Stomach (tissue), 9 donors: Measurements from ENCODE around the gene TACC3. TPM values are rescaled to one million over a fixed set of nuclear protein-coding genes. Genes with fewer than 3 reads are reported as not detected.

ENCODE experiments used
- DNase-seq, 2 donors: peaks; one replicate each; pipeline versions ENCODE4 v3.0.0 to v3.0.0-alpha.2; 2013 to 2019
- H3K27ac ChIP-seq, 5 donors: fragments of 200-600 bp in 4 of 5; sonication (generic) in 4 of 5; one replicate each; pipeline ENCODE4 v1.5.1; 2013 to 2019; ENCODE audit warnings: mild to moderate bottlenecking in 1 of 5, moderate library complexity in 1 of 5
- H3K27me3 ChIP-seq, 3 donors: fragments of 200-600 bp; sonication (generic); one replicate each; pipeline ENCODE4 v1.5.1; 2017 to 2019; ENCODE audit warnings: mixed run types in 1 of 3
- H3K36me3 ChIP-seq, 4 donors: fragments of 200-600 bp; sonication (generic); 1 replicate in 3 of 4; 2 replicates in 1 of 4; pipeline ENCODE4 v1.5.1; 2016 to 2019
- H3K4me1 ChIP-seq, 4 donors: fragments of 200-600 bp; sonication (generic); one replicate each; pipeline ENCODE4 v1.5.1; 2016 to 2019
- H3K4me3 ChIP-seq, 4 donors: fragments of 200-600 bp; sonication (generic) in 3 of 4; one replicate each; pipeline ENCODE4 v1.5.1; 2016 to 2019; ENCODE audit warnings: mild to moderate bottlenecking in 1 of 4
- H3K9me3 ChIP-seq, 4 donors: fragments of 200-600 bp; sonication (generic); one replicate each; pipeline ENCODE4 v1.5.1; 2016 to 2019
- CTCF ChIP-seq, 7 experiments: fragments of 450-650 bp in 4 of 7; fragments of 200-600 bp in 3 of 7; sonication (generic) in 3 of 7; IDR thresholded peaks; one replicate each; pipeline ENCODE4 v1.5.1; 2016 to 2019; ENCODE audit warnings: antibody characterized with exemption in 7 of 7, control low read depth in 2 of 7, mild to moderate bottlenecking in 1 of 7
- EP300 ChIP-seq: sonication (generic); formaldehyde crosslinking; IDR thresholded peaks from one replicate; pipeline ENCODE4 v1.6.1; 2017; ENCODE audit warnings: antibody characterized with exemption
- POLR2A ChIP-seq, 4 donors: fragments of 450-650 bp; IDR thresholded peaks; one replicate each; pipeline ENCODE4 v1.6.1; 2016; ENCODE audit warnings: antibody characterized with exemption in 4 of 4, control low read depth in 2 of 4, mild to moderate bottlenecking in 1 of 4, moderate library complexity in 1 of 4
- POLR2AphosphoS5 ChIP-seq, 3 donors: sonication (generic); formaldehyde crosslinking; IDR thresholded peaks; one replicate each; pipeline ENCODE4 v1.6.1; 2016; ENCODE audit warnings: antibody characterized with exemption in 3 of 3
- WGBS, 5 donors: extraction: QIAGEN DNeasy Blood & Tissue Kit in 3 of 5; methylation state at CpG; one replicate each; pipeline versions ENCODE4 v1.1.5 to v1.1.7; 2013 to 2018; 5-methylcytosine and 5-hydroxymethylcytosine counted together
- intact Hi-C: fragments of 100-400 bp; cut with DNase I; formaldehyde crosslinking; loops from one replicate; pipeline ENCODE4 v1.15.1; 2023; ENCODE audit warnings: low total_unique reads
- polyA plus RNA-seq, 3 donors: library from polyadenylated mRNA; stranded (reverse); fragments of 200-250 nt; gene quantifications; one replicate each; pipeline ENCODE4 v1.2.3, GENCODE V29; 2013
- total RNA-seq, 5 donors: library from RNA; depleted of rRNA; stranded (reverse); fragments of >200 nt; gene quantifications; one replicate each; pipeline versions ENCODE4 v1.1.0 to v1.2.3, GENCODE V29; 2014 to 2016
- donor health status: healthy with polysubstance abuse.
- donor health status: Bipolar disorder and iron deficiency.
- donor health status: healthy.

TACC3 gene
- total and polyA plus RNA-seq, 8 donors, result 7.2 to 74.1 (median 24.8) TPM

DNA sequence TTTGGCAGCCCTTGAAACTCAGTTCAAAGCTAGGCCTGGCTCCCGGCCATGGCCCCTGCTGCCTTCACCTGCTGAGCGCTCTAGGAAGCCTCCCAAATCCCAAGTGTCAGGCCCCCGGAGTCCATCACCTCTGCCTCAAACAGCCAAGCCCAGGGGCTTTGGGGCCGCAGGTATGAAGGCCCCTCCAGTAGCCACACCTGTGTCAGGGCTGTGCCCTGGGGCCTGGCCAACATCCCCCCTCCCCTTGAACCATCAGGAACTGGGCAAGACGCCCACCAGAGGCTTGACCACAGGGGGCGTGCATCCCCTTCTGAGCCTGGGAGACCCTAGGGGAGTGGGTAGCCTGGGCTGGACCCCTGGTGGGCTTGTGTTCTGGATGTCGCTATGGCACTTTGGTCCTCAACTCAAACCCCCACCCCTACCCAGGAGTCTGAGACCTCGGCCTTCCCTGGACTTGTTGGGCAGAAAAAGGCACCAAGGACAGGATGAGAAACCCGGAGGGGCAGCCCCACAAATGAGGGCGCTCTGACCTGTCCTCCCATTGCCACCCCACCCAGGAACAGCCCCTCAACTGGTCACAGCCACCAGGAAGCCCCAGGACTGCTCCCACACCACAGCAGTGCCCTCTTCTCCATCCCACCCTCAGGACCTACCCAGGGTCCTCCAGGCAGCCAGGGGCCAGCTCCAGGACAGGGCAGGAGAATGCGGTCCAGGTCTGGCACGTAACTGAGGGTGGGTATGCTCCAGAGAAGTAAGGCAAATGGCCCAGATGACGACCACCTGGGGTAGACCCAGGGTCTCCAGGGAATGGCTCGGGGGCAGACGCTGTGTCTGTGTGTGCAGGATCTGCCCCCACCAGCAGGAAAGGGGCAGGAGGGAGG lies 5.0 kb upstream of the TACC3 start:
- Histone ChIP-seq H3K4me3 (no peak overlapping the region), H3K27ac (peak overlapping the region in 1 of 5 donors; percentile 65), H3K4me1 (peaks cover 60 to 78% (median 75%) of the 10 kb centered on the region in 4 donors), H3K9me3 (no peaks in the 10 kb centered on the region), H3K36me3 (peaks cover 0 to 32% (median 26%) of the 10 kb centered on the region in 4 donors), H3K27me3 (no peaks in the 10 kb centered on the region)
- no peak for DNase-seq
- intact Hi-C loops, result no loop called here
- 75 to 83% (median 81%) methylated on average over 10 to 15 of the region's 15 CpGs for WGBS, 5 donors
- TF ChIP-seq CTCF (IDR thresholded peaks at IDR 0.05), result no peak

GRCh38 chr4:1717129-1718094 lies 3.9 kb upstream of the TACC3 start:
- peak overlapping the region; percentile 52 to 97 (median 65) for H3K27ac ChIP-seq
- H3K36me3 ChIP-seq, result peaks cover 0 to 32% (median 26%) of the 10 kb centered on the region in 4 donors
- no peak for TF ChIP-seq POLR2A (IDR thresholded peaks at IDR 0.05)
- no peak for TF ChIP-seq POLR2AphosphoS5 (IDR thresholded peaks at IDR 0.05)
- intact Hi-C loops, result no loop called here
- H3K4me1 ChIP-seq, result peaks cover 70 to 87% (median 82%) of the 10 kb centered on the region in 4 donors
- H3K4me3 ChIP-seq, result peak overlapping the region in 1 of 4 donors; percentile 6
- H3K9me3 ChIP-seq, result no peaks in the 10 kb centered on the region
- H3K27me3 ChIP-seq, result no peaks in the 10 kb centered on the region
- WGBS, 5 donors, result 80 to 88% (median 85%) methylated on average over 16 to 32 of the region's 32 CpGs
- no peak for DNase-seq

DNA sequence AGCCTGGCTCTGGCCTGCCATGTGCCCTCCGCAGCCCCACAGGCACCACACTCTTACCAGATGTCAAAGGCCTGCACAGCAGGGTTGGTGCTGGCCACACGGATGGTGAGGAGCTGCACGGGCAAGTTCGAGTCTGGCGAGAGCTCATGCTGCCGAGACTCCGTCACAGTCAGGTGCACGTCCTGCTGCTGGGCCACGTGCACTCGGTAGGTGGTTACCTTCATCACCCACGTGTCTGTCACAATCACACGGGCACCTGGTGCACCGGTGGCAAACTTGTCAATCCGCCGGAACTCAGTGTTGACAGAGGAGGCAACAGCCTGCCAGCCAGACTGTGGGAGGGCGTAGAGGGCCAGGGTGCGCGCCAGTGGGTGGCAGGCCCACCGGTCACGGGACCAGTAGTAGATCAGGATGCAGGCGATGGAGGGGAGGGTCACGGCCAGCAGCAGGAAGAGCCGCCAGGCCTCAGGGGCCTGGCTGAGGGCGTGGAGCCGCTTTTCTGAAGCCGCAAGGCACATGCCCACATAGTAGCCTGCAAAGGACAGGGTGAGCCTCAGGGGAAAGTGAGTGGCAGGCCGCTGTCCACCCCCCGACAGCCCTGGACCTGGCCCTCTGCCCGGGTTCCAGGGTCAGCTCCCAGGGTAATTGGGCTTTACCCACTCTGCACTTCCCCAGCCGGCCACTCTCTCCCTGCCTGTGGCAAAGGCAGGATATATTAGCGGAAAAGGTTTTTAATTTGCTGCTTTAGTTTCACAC lies 3.0 kb upstream of the TACC3 start:
- peaks cover 66 to 90% (median 84%) of the 10 kb centered on the region in 4 donors for H3K4me1 ChIP-seq
- H3K27ac ChIP-seq, result peak overlapping the region; percentile 52 to 97 (median 65)
- no peaks in the 10 kb centered on the region for H3K27me3 ChIP-seq
- TF ChIP-seq EP300 (no peak), POLR2AphosphoS5 (IDR thresholded peaks at IDR 0.05) (peak in 1 of 3 donors; percentile 81), POLR2A (IDR thresholded peaks at IDR 0.05) (no peak), CTCF (IDR thresholded peaks at IDR 0.05) (no peak)
- no peaks in the 10 kb centered on the region for H3K9me3 ChIP-seq
- WGBS, 5 donors, result 35 to 52% (median 39%) methylated on average over 28 to 31 of the region's 31 CpGs
- H3K4me3 ChIP-seq, result peak overlapping the region in 1 of 4 donors; percentile 6
- DNase-seq, result peak in 1 of 2 donors; percentile 82
- H3K36me3 ChIP-seq, result peaks cover 0 to 32% (median 26%) of the 10 kb centered on the region in 4 donors
- intact Hi-C loops, result no loop called here

GRCh38 chr4:1720163-1720983 lies 948 bp upstream of the TACC3 start:
- Histone ChIP-seq H3K9me3 (no peaks in the 10 kb centered on the region), H3K4me3 (peak overlapping the region; percentile 70 to 89 (median 83)), H3K27ac (peak overlapping the region; percentile 93 to 97 (median 96)), H3K27me3 (no peaks in the 10 kb centered on the region), H3K4me1 (peaks cover 47 to 73% (median 65%) of the 10 kb centered on the region in 4 donors), H3K36me3 (peaks cover 0 to 36% (median 30%) of the 10 kb centered on the region in 4 donors)
- intact Hi-C loops, result no loop called here
- TF ChIP-seq POLR2AphosphoS5 (IDR thresholded peaks at IDR 0.05), result peak in 2 of 3 donors; percentile 53 to 55
- no peak for TF ChIP-seq POLR2A (IDR thresholded peaks at IDR 0.05)
- peak; percentile 58 to 76 for DNase-seq
- WGBS, 5 donors, result 1 to 3% (median 1%) methylated on average over 25 to 79 of the region's 79 CpGs
